ENCODE data around the gene ODAD4.

- TF ChIP-seq CTCF (conservative IDR thresholded peaks at IDR 0.05; ENCODE audit: low read length), result no peak
- TF ChIP-seq EZH2phosphoT487 (IDR thresholded peaks at IDR 0.05; ENCODE audit: borderline replicate concordance), result no peak
Observed at GRCh38 chr17:41941168-41941567, 10.8 kb downstream of the ODAD4 start.

All from Loucy (cell line).